Omental fat pad (tissue), 4 donors: ENCODE measurements around the gene RRP8. TPM values are rescaled to one million over a fixed set of nuclear protein-coding genes. Genes with fewer than 3 reads are reported as not detected.

Experiments used
- ATAC-seq: fragments of 150-250 bp; one replicate; pipeline ENCODE4 v1.9.1; 2016; ENCODE audit warnings: mild to moderate bottlenecking, moderate library complexity; ENCODE audit not compliant: low FRiP score
- DNase-seq: peaks from one replicate; pipeline ENCODE4 v3.0.0-alpha.2; 2019; ENCODE audit warnings: low spot score
- CTCF ChIP-seq, 3 donors: fragments of 450-650 bp; IDR thresholded peaks; one replicate each; pipeline ENCODE4 v1.5.1; 2016 to 2017; ENCODE audit warnings: antibody characterized with exemption in 3 of 3, mild to moderate bottlenecking in 3 of 3, moderate library complexity in 2 of 3
- total RNA-seq, 4 donors: library from RNA; depleted of rRNA; stranded (reverse); fragments of >200 nt; gene quantifications; one replicate each; pipeline ENCODE4 v1.1.0, GENCODE V29; 2016

Gene RRP8
- total RNA-seq, 4 donors from 2014 or later = 16.9 to 30.4 (median 19.3) TPM

- DNase-seq (no peak), ATAC-seq (no peak)
- no peak for TF ChIP-seq CTCF (IDR thresholded peaks at IDR 0.05)
Measured at GRCh38 chr11:6599881-6600390, 3.5 kb downstream of the RRP8 start.

- ATAC-seq (no peak), DNase-seq (no peak)
- no peak for TF ChIP-seq CTCF (IDR thresholded peaks at IDR 0.05)
Measured at GRCh38 chr11:6599449-6599848, 4.0 kb downstream of the RRP8 start.

- TF ChIP-seq CTCF (IDR thresholded peaks at IDR 0.05) = no peak
- no peak for ATAC-seq
- no peak for DNase-seq
Measured at GRCh38 chr11:6598555-6598954, 4.9 kb downstream of the RRP8 start.

GRCh38 chr11:6596239-6596877 is 7.1 kb downstream of the RRP8 start:
- DNase-seq = no peak

GRCh38 chr11:6594142-6594768 is 9.2 kb downstream of the RRP8 start:
- no peak for TF ChIP-seq CTCF (IDR thresholded peaks at IDR 0.05)
- ATAC-seq (no peak), DNase-seq (no peak)

More at GRCh38 chr11:6596239-6596877, 7.1 kb downstream of the RRP8 start:
- ATAC-seq = no peak
- no peak for TF ChIP-seq CTCF (IDR thresholded peaks at IDR 0.05)

GRCh38 chr11:6588018-6588417 is 15.4 kb downstream of the RRP8 start:
- no peak for ATAC-seq
- no peak for TF ChIP-seq CTCF (IDR thresholded peaks at IDR 0.05)
- no peak for DNase-seq
